Neural crest cell (in vitro differentiated cells): ENCODE data around the gene DOCK11. TPM values are rescaled to one million over a fixed set of nuclear protein-coding genes. Genes with fewer than 3 reads are reported as not detected.
"Not testable (repeated sequence)": the region's sequence is repeated elsewhere in the genome, so short reads cannot be mapped to it uniquely, and the experiment has no call there.

Experiments
- DNase-seq: peaks from one replicate; pipeline ENCODE4 v3.0.0; 2021; ENCODE audit warnings: low read depth, mixed read lengths, low spot score
- H3K27ac Mint-ChIP-seq: one replicate; pipeline ENCODE4 v1.8.0; 2021; ENCODE audit warnings: mild to moderate bottlenecking, mixed read lengths; ENCODE audit not compliant: unreplicated experiment
- H3K27me3 Mint-ChIP-seq: 2 replicates; pipeline ENCODE4 v1.8.0; 2021; ENCODE audit warnings: low read depth, mild to moderate bottlenecking, mixed read lengths
- H3K36me3 Mint-ChIP-seq: 2 replicates; pipeline ENCODE4 v1.8.0; 2021; ENCODE audit warnings: low read depth, mild to moderate bottlenecking, mixed read lengths
- H3K4me1 Mint-ChIP-seq: 2 replicates; pipeline ENCODE4 v1.8.0; 2021; ENCODE audit warnings: mixed read lengths
- H3K4me3 Mint-ChIP-seq: one replicate; pipeline ENCODE4 v1.8.0; 2021; ENCODE audit warnings: mild to moderate bottlenecking, mixed read lengths
- H3K9me3 Mint-ChIP-seq: 2 replicates; pipeline ENCODE4 v1.8.0; 2021; ENCODE audit warnings: mixed read lengths
- total RNA-seq: library from RNA; stranded (reverse); gene quantifications from 2 replicates; pipeline ENCODE4 v1.2.1, GENCODE V29; 2021
- TF ChIP-seq, protein P1 (sequence below): fragments of 200-600 bp; sonication (generic); conservative IDR thresholded peaks from 2 replicates; pipeline ENCODE4 v1.5.0; 2021; ENCODE audit warnings: antibody characterized with exemption, mild to moderate bottlenecking

Gene DOCK11
- total RNA-seq, 1 donor from 2014 or later: 14.6 TPM

- Mint-ChIP-seq H3K27me3 (no peaks in the 10 kb centered on the region), H3K36me3 (peaks cover 24% of the 10 kb centered on the region), H3K9me3 (peaks cover 10% of the 10 kb centered on the region), H3K4me3 (peak overlapping the region; percentile 38), H3K4me1 (peaks cover 28% of the 10 kb centered on the region), H3K27ac (peak overlapping the region; percentile 93)
- TF ChIP-seq, protein P1, sequence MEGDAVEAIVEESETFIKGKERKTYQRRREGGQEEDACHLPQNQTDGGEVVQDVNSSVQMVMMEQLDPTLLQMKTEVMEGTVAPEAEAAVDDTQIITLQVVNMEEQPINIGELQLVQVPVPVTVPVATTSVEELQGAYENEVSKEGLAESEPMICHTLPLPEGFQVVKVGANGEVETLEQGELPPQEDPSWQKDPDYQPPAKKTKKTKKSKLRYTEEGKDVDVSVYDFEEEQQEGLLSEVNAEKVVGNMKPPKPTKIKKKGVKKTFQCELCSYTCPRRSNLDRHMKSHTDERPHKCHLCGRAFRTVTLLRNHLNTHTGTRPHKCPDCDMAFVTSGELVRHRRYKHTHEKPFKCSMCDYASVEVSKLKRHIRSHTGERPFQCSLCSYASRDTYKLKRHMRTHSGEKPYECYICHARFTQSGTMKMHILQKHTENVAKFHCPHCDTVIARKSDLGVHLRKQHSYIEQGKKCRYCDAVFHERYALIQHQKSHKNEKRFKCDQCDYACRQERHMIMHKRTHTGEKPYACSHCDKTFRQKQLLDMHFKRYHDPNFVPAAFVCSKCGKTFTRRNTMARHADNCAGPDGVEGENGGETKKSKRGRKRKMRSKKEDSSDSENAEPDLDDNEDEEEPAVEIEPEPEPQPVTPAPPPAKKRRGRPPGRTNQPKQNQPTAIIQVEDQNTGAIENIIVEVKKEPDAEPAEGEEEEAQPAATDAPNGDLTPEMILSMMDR: no peak
- DNase-seq: no peak
Observed at GRCh38 chrX:118574666-118575065, 79.1 kb downstream of the DOCK11 start.

DNA sequence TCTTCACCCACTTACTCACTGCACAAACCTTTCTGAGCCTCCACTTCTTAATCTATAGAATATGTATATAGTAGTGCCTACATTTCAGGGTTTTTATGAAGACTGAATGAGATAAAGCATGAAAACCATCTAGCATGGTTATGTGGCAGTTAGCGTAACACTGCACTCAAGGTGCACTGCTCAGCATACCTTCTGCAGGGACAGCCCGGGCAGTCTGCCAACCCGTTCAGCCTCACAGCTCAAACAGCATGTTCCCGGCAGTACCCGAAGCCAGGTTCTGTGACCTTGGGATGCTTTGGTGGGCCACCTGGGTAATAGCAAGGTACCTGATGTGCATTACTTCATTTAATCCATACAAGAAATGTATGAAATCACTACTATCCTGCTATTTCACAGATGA, 81.4 kb downstream of the DOCK11 start:
- Mint-ChIP-seq H3K9me3 (peaks cover 10% of the 10 kb centered on the region), H3K4me3 (no peak overlapping the region), H3K4me1 (peaks cover 24% of the 10 kb centered on the region), H3K36me3 (peaks cover 16% of the 10 kb centered on the region), H3K27ac (no peak overlapping the region), H3K27me3 (no peaks in the 10 kb centered on the region)
- TF ChIP-seq, protein P1: no peak
- DNase-seq: no peak

DNA sequence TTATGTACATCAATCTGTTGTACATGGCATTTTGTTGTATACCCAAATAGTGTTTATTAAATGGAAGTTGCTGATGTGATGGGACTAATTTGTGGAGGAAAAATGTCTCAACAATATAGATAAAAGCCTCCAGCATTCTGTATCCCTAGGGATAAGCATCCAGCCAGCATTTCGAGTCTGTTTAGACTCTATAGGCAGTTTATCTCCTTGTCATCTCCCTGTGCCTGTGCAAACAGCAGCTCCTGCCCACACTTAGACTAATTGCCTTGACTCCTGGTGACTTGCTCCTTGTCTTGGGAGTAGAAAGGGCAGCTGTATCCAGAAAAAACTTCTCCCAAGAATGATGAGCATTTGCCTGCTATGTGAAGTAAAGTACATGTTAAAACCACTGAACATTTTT, 83.8 kb downstream of the DOCK11 start:
- TF ChIP-seq, protein P1: no peak
- peaks cover 9% of the 10 kb centered on the region for H3K9me3 Mint-ChIP-seq
- H3K27me3 Mint-ChIP-seq: no peaks in the 10 kb centered on the region
- no peak overlapping the region for H3K4me3 Mint-ChIP-seq
- no peak overlapping the region for H3K27ac Mint-ChIP-seq
- no peak for DNase-seq
- peaks cover 18% of the 10 kb centered on the region for H3K4me1 Mint-ChIP-seq
- peaks cover 13% of the 10 kb centered on the region for H3K36me3 Mint-ChIP-seq

- peaks cover 17% of the 10 kb centered on the region for H3K36me3 Mint-ChIP-seq
- H3K27ac Mint-ChIP-seq, H3K27me3 Mint-ChIP-seq: not testable (repeated sequence)
Observed at GRCh38 chrX:118582926-118583325, 87.3 kb downstream of the DOCK11 start.

GRCh38 chrX:118583781-118584180, 88.2 kb downstream of the DOCK11 start:
- Mint-ChIP-seq H3K36me3 (peaks cover 17% of the 10 kb centered on the region), H3K27me3 (no peaks in the 10 kb centered on the region), H3K4me1 (peaks cover 4% of the 10 kb centered on the region), H3K9me3 (peaks cover 8% of the 10 kb centered on the region), H3K4me3 (no peak overlapping the region), H3K27ac (no peak overlapping the region)
- DNase-seq: no peak
- TF ChIP-seq, protein P1: no peak

More at GRCh38 chrX:118582926-118583325, 87.3 kb downstream of the DOCK11 start:
- not testable (repeated sequence) for H3K4me3 Mint-ChIP-seq, DNase-seq, H3K4me1 Mint-ChIP-seq, H3K9me3 Mint-ChIP-seq

- Mint-ChIP-seq H3K4me1 (no peaks in the 10 kb centered on the region), H3K27ac (no peak overlapping the region), H3K27me3 (no peaks in the 10 kb centered on the region), H3K9me3 (peaks cover 8% of the 10 kb centered on the region), H3K36me3 (peaks cover 17% of the 10 kb centered on the region), H3K4me3 (no peak overlapping the region)
- TF ChIP-seq, protein P1: no peak
- no peak for DNase-seq
Observed at GRCh38 chrX:118585296-118585695, 89.7 kb downstream of the DOCK11 start.

DNA sequence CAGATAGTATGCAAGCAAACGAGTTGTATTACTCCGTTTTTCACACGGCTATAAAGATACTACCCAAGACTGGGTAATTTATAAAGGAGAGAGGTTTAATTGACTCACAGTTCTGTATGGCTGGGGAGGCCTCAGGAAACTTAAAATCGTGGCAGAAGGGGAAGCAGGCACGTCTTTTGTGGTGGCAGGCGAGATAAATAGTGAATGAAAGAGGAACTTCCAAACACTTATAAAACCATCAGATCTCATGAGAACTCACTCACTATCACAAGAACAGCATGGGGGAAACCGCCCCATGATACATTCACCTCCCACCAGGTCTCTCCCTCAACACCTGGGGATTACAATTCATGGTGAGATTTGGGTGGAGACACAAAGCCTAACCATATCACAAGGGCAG, 90.6 kb downstream of the DOCK11 start:
- not testable (repeated sequence) for H3K9me3 Mint-ChIP-seq, H3K27ac Mint-ChIP-seq, DNase-seq, H3K4me1 Mint-ChIP-seq, H3K27me3 Mint-ChIP-seq, H3K4me3 Mint-ChIP-seq
- H3K36me3 Mint-ChIP-seq: peaks cover 13% of the 10 kb centered on the region
